Stimulated activated CD4-positive, alpha-beta T cell treated with anti-CD3 and anti-CD28 coated beads, Interleukin-1b, Interleukin-23, amount 100 ng/mL, for 24 hours (primary cell): ENCODE data around the gene KIRREL3.

ENCODE experiments used
- DNase-seq, 4 experiments: peaks; one replicate each; pipeline ENCODE4 v3.0.0-alpha.2; 2020; ENCODE audit warnings: low read depth in 4 of 4, low spot score in 1 of 4

The KIRREL3 gene

GRCh38 chr11:126604461-126604860 is 396.1 kb downstream of the KIRREL3 start:
- no peak for DNase-seq

DNA sequence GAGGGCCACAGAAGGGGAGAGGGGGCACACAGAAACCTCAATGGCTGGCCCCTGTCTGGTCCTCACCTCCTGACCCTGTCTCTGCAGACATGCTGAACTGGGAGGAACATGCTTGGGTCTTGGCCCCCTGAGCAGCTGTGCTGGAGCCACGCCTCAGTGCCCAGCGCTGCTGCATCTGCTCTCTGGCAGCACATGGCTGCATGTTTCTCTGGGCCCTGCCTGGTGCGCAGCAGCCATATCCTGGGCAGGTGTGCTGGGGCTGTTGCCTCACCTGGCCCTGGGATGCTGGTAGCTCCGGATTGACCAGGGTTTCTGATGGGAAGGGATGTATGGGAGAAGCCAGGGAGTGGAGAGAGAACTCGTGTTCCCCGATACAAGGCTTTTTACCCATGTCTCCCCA is 397.1 kb downstream of the KIRREL3 start:
- DNase-seq: no peak

GRCh38 chr11:126602993-126603392 is 397.6 kb downstream of the KIRREL3 start:
- DNase-seq: no peak

- DNase-seq: no peak
These were observed 398.1 kb downstream of the KIRREL3 start for GRCh38 chr11:126602349-126602940.

DNA sequence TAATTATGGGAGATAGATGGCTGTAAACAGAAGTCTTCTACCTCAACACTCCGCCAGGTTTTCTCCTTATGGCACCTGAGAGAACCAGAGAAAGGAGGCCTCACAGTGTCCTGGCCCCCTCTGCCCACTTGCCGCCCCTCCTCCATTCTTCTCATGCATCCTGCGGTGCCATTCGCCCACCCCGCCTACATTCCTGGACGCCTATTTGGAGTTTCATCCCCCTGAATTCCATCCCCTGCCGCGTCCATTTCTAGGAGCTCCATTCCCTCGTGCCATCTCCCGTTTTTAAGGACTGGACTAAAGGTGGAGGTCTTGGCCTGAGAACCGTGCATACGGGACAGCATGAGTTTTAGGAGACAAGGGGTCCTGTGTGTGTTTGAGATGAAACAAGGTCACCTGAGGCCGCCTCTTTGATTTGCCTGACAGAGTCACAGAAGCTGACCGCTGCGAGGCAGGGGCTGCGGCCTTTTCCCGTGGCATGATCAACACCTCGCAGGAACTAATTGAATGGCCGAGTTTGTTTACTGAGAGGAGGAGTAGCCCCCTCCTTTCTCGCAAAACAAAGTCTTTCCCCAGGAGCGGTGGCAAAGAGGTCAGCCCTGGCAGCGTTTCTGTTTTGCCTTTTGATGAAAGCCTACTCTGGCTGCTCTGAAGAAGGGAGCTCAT is 398.9 kb downstream of the KIRREL3 start:
- no peak for DNase-seq

- no peak for DNase-seq
These were observed 399.4 kb downstream of the KIRREL3 start for GRCh38 chr11:126601136-126601535.

GRCh38 chr11:126599217-126599897 is 401.2 kb downstream of the KIRREL3 start:
- no peak for DNase-seq

- no peak for DNase-seq
These were observed 402.0 kb downstream of the KIRREL3 start for GRCh38 chr11:126598344-126599216.

DNA sequence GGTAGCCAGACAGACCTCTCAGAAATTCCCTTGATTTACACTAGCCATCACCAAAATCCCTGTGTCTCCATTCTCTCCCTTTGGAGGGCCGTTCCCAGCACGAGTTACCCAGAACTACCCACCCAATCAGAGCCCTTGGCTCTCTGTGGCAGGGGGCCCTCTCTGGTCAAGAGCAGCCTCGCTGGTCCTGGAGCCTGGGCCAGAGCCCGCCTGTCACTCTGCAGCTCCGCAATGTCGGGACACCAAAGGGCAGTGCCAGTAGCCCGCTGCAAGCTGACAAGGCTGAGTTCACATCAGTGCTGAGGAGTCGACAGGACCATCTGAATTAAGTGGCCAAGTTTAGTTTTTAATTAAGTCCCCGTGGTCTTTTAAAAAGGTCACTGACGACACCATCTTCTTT is 403.5 kb downstream of the KIRREL3 start:
- DNase-seq: no peak

DNA sequence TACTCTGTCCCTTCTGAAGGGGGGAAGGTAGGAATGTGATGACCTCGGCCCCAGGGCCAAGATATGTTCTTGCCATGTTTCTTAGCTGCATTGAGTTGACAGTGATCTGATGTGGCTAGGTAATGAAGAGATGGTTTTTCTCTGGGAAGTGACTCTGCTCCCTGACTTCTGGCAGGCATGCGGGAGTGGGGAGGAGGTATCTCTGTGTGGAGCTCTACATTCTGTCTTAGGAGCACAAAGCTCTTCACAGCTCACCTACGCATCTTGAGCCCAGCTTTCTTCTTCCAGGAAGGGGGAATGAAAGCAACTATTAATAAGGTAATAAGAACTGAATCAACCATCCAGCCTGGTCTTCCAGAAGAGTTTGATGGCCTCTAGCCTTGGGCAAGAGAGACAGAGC is 404.1 kb downstream of the KIRREL3 start:
- no peak for DNase-seq

DNA sequence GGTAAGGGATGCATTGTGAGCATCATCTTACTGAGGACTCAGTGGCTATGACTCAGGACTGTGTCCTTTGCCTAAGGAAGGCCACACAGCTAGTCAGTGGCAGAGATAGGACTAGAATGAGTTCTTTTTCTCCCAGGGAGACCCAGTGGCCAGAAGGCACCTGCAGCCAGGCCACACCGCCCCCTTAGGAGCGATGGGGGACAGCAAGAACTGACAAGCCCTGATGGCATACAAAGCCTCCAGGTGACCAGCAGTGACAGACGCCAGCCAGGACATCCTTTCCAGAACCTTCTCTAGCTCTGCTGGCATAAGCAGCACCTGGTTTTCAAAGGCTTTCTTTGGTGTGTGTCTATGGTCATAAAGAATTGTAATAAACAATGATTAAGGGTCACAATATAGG is 405.0 kb downstream of the KIRREL3 start:
- no peak for DNase-seq

DNA sequence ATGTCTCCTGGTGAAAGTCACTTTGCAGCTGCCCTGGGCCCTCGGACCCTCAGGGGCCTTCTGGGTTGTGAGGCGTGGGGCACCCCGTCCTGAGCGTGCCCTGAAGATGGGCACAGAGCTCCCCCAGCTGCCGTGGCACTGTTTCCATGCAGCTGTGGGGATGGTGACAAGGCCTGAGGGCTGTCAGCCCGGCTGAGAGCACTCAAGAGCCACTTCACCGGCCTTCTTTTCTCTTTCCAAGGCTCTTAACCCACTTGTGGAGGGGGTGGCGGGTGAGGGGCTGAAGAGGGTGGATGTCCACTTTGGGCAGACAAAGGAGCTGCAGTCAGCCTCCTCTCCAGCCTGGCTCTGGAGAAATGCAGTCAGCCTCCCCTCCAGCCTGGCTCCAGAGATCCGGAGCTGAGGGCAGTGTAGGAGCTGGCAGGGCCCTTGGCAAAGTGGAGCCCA is 405.6 kb downstream of the KIRREL3 start:
- DNase-seq: no peak

DNA sequence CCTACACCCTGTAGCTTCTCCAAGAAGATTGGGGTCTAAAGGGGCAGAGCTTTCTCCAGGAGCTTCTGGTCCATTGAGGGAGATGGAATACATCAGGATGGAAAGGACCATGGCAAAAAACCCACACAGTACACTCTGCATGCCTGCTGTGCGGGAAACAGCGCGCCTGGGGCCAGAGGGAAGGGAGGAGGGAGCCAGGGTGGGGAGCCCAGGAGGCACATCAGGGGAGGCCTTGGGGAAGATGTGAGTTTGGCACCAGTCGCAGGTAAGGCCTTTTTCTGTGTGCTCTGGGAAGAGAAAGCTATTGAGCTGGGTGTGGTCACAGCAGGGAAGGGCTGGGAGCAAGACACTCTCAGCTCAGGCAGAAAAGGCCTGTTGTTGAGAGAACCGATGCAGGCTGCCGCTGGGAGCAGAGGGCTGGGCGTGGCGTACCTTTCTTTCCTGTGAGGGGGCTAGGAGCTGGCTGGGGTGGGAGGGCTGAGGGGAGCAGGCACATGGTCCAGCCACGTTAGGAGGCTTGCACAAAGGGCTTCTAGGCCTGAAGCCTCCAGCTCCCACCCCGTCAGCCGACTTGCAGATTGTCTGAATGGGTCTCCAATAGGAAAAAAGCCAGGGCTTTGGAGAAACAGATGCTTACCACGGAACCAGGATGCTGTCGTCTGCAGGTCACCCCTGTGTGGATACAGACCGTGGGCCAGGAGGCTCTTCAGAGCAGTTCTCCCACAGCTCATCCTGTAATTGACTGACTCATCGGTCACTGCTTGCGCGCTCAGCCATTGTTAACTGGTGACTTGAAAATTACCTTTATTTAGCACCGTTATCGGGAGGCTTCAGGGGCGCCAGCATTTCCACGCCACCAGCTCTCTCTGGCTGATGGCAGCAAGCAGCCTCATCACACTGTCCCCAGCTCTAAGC is 407.8 kb downstream of the KIRREL3 start:
- no peak for DNase-seq

DNA sequence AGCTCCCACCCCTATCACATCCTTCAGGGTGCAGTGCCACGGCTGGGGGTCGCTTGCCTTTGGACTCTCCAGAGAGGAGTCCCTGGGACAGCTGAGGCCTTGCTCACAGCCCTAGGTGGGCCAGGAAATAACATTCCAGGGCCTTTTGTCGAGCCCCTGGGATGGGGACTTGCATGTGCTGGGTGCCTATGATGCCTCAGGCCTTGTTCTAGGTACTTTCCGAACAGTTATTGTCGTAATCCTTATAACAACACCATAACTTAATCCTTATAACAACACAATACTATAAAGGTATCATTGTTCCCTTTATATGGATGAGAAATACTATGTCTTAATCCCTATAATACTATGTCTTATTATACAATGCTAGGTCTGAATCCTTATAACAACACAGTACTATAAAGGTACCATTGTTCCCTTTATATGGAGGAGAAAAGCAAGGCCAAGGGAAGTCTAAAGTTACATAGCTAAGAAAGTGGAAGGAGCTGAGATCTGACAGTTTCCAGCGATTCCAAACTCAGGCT is 408.5 kb downstream of the KIRREL3 start:
- DNase-seq: no peak

DNA sequence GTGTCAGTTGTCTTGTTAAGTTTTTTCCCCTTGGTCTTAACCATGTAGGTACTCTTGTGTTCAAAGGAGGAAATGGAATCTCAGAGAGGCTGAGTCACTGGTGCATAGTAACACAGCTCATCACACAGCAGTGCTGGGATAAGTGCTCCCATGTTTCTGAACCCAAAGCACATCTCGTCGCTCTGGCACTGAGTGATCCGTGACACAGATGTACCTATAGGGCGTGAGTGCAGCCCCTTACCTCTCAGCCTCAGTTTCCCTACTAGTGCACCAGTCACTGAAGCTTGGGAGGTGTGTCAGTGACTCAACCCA is 411.1 kb downstream of the KIRREL3 start:
- no peak for DNase-seq

GRCh38 chr11:126588630-126589491 is 411.7 kb downstream of the KIRREL3 start:
- no peak for DNase-seq

DNA sequence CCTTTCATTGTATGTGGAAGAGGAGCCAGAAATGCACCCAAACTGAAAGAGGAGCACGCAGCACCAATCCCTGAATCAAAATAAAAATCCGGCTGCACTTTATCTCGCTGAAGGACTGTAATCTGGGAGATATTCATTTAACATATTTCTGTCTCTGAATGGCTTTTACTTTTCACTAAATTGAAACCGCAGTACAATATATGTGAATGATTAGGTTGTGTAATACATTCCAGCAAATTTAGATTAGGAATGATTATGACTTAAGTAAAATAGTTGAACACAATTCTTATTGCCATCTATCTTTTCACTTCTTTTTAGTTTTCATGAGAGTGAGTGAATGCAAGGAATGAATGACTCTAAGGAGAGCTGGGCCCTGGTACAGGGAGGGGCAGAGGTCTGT is 413.0 kb downstream of the KIRREL3 start:
- DNase-seq: no peak

DNA sequence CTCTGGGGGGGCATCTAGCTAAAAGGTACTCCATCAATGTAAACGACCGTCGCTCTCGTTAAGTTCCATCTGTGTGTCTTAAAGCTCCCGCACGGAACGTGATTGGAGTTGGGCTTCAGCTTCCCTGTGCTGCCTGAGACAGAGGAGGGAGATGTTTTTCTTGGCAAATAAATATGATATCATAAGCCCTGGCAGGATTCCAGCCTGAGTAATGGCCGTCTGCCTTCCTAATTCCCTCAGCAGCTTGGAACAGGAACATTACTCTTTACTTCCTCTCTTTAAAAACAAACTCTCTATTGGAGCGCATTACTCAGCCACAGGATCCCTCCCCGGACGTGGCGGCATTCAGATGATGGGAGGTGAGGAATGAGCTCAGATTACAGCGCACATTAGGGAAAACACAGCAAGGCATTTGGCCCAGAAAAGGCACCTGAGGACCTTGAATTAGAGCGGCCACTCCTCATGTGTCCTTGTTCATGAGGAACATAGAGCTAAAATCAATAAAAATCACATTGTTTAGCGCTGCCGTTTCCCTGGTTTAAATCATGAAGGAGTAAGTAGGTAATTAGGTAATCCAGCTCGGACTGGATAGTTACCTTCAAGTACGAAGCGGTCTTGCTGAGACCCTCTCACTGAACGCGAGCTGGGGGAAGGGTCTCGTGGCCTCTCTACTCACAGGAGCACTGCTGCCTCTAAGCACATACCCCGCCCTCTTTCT is 414.6 kb downstream of the KIRREL3 start:
- no peak for DNase-seq

- no peak for DNase-seq
These were observed 415.2 kb downstream of the KIRREL3 start for GRCh38 chr11:126585388-126585773.
